ENCODE results near the gene TEAD1. TPM values are rescaled to one million over a fixed set of nuclear protein-coding genes. Genes with fewer than 3 reads are reported as not detected.

The TEAD1 gene
- total and polyA plus RNA-seq, 3 experiments from 2014 or later: 0.59 to 0.89 TPM; not detected in 1

GRCh38 chr11:12770435-12770834, 96.2 kb downstream of the TEAD1 start:
- DNase-seq: no peak
- H3K36me3 Mint-ChIP-seq: no peaks in the 10 kb centered on the region
- ChIA-PET POLR2A (no interaction called here), CTCF (no interaction called here)
- Histone ChIP-seq H3K4me1 (ENCODE audit: insufficient read depth, low read length) (no peaks in the 10 kb centered on the region), H3K4me3 (ENCODE audit: low read length) (no peak overlapping the region), H3K9me3 (ENCODE audit: low read length) (no peaks in the 10 kb centered on the region), H3K36me3 (ENCODE audit: insufficient read depth, low read length) (no peaks in the 10 kb centered on the region), H3K27ac (ENCODE audit: low read depth, low read length) (no peak overlapping the region), H3K27me3 (ENCODE audit: insufficient read depth, low read length, poor library complexity, severe bottlenecking) (no peaks in the 10 kb centered on the region)
- H3K27me3 Mint-ChIP-seq: peaks cover 8 to 21% of the 10 kb centered on the region in 2 donors
- peaks cover 0 to 2% (median 0%) of the 10 kb centered on the region in 3 donors for H3K4me1 Mint-ChIP-seq
- no peak overlapping the region for H3K4me3 Mint-ChIP-seq
- no peak overlapping the region for H3K27ac Mint-ChIP-seq
- no peaks in the 10 kb centered on the region for H3K9me3 Mint-ChIP-seq

- no peak overlapping the region for H3K27ac ChIP-seq (ENCODE audit: low read depth, low read length)
- no peak for DNase-seq
- H3K4me3 ChIP-seq (ENCODE audit: low read length): no peak overlapping the region
- ChIA-PET CTCF (no interaction called here), POLR2A (no interaction called here)
- no peaks in the 10 kb centered on the region for H3K4me1 ChIP-seq (ENCODE audit: insufficient read depth, low read length)
- Mint-ChIP-seq H3K27ac (no peak overlapping the region), H3K4me1 (peaks cover 0 to 2% (median 0%) of the 10 kb centered on the region in 3 donors), H3K27me3 (peaks cover 12 to 23% of the 10 kb centered on the region in 2 donors), H3K36me3 (no peaks in the 10 kb centered on the region), H3K4me3 (no peak overlapping the region), H3K9me3 (no peaks in the 10 kb centered on the region)
- H3K9me3 ChIP-seq (ENCODE audit: low read length): no peaks in the 10 kb centered on the region
- no peaks in the 10 kb centered on the region for H3K36me3 ChIP-seq (ENCODE audit: insufficient read depth, low read length)
- H3K27me3 ChIP-seq (ENCODE audit: insufficient read depth, low read length, poor library complexity, severe bottlenecking): no peaks in the 10 kb centered on the region
Measured at GRCh38 chr11:12770966-12771597, 96.9 kb downstream of the TEAD1 start.

DNA sequence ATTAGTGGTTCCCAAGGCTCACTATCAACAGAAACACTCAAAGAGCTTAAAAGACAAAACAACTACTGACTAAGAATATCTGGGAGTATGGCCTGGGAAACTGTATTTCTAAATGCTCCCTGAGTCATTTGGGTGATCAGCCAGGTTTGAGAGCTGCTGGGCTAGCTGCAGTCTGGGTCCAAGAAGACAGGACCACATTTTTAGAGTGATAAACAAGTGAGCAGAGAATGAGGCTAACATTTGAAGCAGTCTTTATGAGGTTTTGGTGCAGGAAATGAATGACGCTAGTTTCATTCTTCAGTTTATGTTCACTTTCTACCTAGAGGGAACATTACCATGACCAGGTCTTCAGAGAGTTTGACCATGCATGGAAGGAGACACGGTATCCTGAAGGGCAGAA, 97.7 kb downstream of the TEAD1 start:
- Histone ChIP-seq H3K27me3 (ENCODE audit: insufficient read depth, low read length, poor library complexity, severe bottlenecking) (no peaks in the 10 kb centered on the region), H3K4me3 (ENCODE audit: low read length) (no peak overlapping the region), H3K4me1 (ENCODE audit: insufficient read depth, low read length) (no peaks in the 10 kb centered on the region), H3K27ac (ENCODE audit: low read depth, low read length) (no peak overlapping the region), H3K9me3 (ENCODE audit: low read length) (no peaks in the 10 kb centered on the region), H3K36me3 (ENCODE audit: insufficient read depth, low read length) (no peaks in the 10 kb centered on the region)
- POLR2A ChIA-PET: no interaction called here
- CTCF ChIA-PET: no interaction called here
- no peak overlapping the region for H3K4me3 Mint-ChIP-seq
- no peaks in the 10 kb centered on the region for H3K36me3 Mint-ChIP-seq
- peaks cover 0 to 2% (median 0%) of the 10 kb centered on the region in 3 donors for H3K4me1 Mint-ChIP-seq
- H3K27ac Mint-ChIP-seq: no peak overlapping the region
- no peak for DNase-seq
- no peaks in the 10 kb centered on the region for H3K9me3 Mint-ChIP-seq
- H3K27me3 Mint-ChIP-seq: peaks cover 12 to 20% of the 10 kb centered on the region in 2 donors

- peaks cover 12 to 21% of the 10 kb centered on the region in 2 donors for H3K27me3 Mint-ChIP-seq
- no peak overlapping the region for H3K27ac Mint-ChIP-seq
- H3K4me3 Mint-ChIP-seq: no peak overlapping the region
- no peaks in the 10 kb centered on the region for H3K27me3 ChIP-seq (ENCODE audit: insufficient read depth, low read length, poor library complexity, severe bottlenecking)
- ChIA-PET CTCF (no interaction called here), POLR2A (no interaction called here)
- H3K4me1 Mint-ChIP-seq: peaks cover 0 to 2% (median 0%) of the 10 kb centered on the region in 3 donors
- no peak overlapping the region for H3K27ac ChIP-seq (ENCODE audit: low read depth, low read length)
- no peaks in the 10 kb centered on the region for H3K4me1 ChIP-seq (ENCODE audit: insufficient read depth, low read length)
- H3K4me3 ChIP-seq (ENCODE audit: low read length): no peak overlapping the region
- no peaks in the 10 kb centered on the region for H3K9me3 ChIP-seq (ENCODE audit: low read length)
- no peaks in the 10 kb centered on the region for H3K9me3 Mint-ChIP-seq
- no peaks in the 10 kb centered on the region for H3K36me3 ChIP-seq (ENCODE audit: insufficient read depth, low read length)
- no peak for DNase-seq
- no peaks in the 10 kb centered on the region for H3K36me3 Mint-ChIP-seq
Measured at GRCh38 chr11:12772324-12772723, 98.1 kb downstream of the TEAD1 start.

GRCh38 chr11:12773591-12773990, 99.4 kb downstream of the TEAD1 start:
- CTCF ChIA-PET: no interaction called here

DNA sequence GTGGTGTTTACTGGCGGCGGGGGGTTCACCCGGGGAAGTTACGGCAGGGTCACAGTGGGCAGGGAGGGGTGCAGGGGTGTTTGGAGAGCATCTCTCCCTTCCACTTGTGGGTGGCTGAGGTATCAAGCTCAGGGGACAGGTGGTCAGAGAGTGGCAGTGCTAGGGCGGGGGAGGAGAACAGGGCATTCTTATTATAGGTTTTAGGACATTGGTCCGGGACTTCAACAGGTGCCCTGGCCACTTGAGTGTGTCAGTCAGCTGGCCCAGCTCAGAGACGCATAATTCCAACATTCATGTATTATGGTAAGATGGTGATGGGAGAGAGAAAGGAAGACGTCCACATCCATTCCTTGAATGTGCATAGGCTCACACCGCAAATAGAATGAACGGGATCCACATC, 101.7 kb downstream of the TEAD1 start:
- Mint-ChIP-seq H3K27ac (no peak overlapping the region), H3K9me3 (no peaks in the 10 kb centered on the region), H3K36me3 (no peaks in the 10 kb centered on the region), H3K27me3 (peaks cover 9 to 27% of the 10 kb centered on the region in 2 donors), H3K4me3 (no peak overlapping the region), H3K4me1 (peaks cover 0 to 2% (median 0%) of the 10 kb centered on the region in 3 donors)
- Histone ChIP-seq H3K4me1 (ENCODE audit: insufficient read depth, low read length) (no peaks in the 10 kb centered on the region), H3K27me3 (ENCODE audit: insufficient read depth, low read length, poor library complexity, severe bottlenecking) (no peaks in the 10 kb centered on the region), H3K27ac (ENCODE audit: low read depth, low read length) (no peak overlapping the region), H3K36me3 (ENCODE audit: insufficient read depth, low read length) (no peaks in the 10 kb centered on the region), H3K4me3 (ENCODE audit: low read length) (no peak overlapping the region), H3K9me3 (ENCODE audit: low read length) (no peaks in the 10 kb centered on the region)
- no peak for DNase-seq
- ChIA-PET CTCF (no interaction called here), POLR2A (no interaction called here)

More at GRCh38 chr11:12773591-12773990, 99.4 kb downstream of the TEAD1 start:
- DNase-seq: no peak
- Mint-ChIP-seq H3K4me1 (peaks cover 0 to 2% (median 0%) of the 10 kb centered on the region in 3 donors), H3K27me3 (peaks cover 7 to 19% of the 10 kb centered on the region in 2 donors), H3K36me3 (no peaks in the 10 kb centered on the region), H3K4me3 (no peak overlapping the region), H3K9me3 (no peaks in the 10 kb centered on the region), H3K27ac (no peak overlapping the region)
- Histone ChIP-seq H3K4me3 (ENCODE audit: low read length) (no peak overlapping the region), H3K27me3 (ENCODE audit: insufficient read depth, low read length, poor library complexity, severe bottlenecking) (no peaks in the 10 kb centered on the region), H3K9me3 (ENCODE audit: low read length) (no peaks in the 10 kb centered on the region), H3K27ac (ENCODE audit: low read depth, low read length) (no peak overlapping the region), H3K4me1 (ENCODE audit: insufficient read depth, low read length) (no peaks in the 10 kb centered on the region), H3K36me3 (ENCODE audit: insufficient read depth, low read length) (no peaks in the 10 kb centered on the region)
- POLR2A ChIA-PET: no interaction called here

DNA sequence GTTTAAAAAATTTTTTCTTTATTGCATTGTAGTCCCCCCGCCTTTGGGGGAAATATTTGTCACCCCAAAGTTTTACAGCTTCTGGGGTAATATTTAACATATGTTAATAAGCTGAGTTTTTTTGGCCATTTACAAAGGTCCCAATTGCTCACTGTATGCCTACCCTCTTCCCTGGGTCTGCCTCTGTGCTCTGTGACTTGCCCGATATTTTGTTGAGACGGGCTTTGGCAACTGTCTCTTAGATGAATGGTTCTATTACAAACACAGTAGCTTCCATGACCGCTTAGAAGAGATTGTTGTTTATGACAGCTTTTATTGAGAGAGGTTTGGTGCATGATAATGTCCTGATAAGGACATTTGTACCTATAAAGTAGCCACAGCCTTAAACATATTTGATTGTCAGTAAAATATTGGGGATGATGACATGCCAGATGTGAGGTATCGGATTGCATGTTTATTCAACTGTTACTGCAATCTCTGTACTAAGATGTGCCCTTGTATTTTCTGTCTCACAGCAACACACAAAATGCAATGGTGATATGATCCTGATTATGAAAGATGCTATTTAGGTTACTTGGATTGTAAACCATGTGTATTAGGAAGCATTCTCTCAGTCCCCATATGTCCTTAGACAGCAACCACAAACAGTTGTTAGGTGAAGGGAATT, 103.1 kb downstream of the TEAD1 start:
- Mint-ChIP-seq H3K4me1 (no peaks in the 10 kb centered on the region), H3K4me3 (no peak overlapping the region), H3K36me3 (no peaks in the 10 kb centered on the region), H3K9me3 (no peaks in the 10 kb centered on the region), H3K27me3 (peaks cover 8 to 30% of the 10 kb centered on the region in 2 donors), H3K27ac (no peak overlapping the region)
- Histone ChIP-seq H3K27me3 (ENCODE audit: insufficient read depth, low read length, poor library complexity, severe bottlenecking) (no peaks in the 10 kb centered on the region), H3K4me3 (ENCODE audit: low read length) (no peak overlapping the region), H3K4me1 (ENCODE audit: insufficient read depth, low read length) (no peaks in the 10 kb centered on the region), H3K9me3 (ENCODE audit: low read length) (no peaks in the 10 kb centered on the region), H3K27ac (ENCODE audit: low read depth, low read length) (no peak overlapping the region), H3K36me3 (ENCODE audit: insufficient read depth, low read length) (no peaks in the 10 kb centered on the region)
- ChIA-PET CTCF (no interaction called here), POLR2A (no interaction called here)
- no peak for DNase-seq

DNA sequence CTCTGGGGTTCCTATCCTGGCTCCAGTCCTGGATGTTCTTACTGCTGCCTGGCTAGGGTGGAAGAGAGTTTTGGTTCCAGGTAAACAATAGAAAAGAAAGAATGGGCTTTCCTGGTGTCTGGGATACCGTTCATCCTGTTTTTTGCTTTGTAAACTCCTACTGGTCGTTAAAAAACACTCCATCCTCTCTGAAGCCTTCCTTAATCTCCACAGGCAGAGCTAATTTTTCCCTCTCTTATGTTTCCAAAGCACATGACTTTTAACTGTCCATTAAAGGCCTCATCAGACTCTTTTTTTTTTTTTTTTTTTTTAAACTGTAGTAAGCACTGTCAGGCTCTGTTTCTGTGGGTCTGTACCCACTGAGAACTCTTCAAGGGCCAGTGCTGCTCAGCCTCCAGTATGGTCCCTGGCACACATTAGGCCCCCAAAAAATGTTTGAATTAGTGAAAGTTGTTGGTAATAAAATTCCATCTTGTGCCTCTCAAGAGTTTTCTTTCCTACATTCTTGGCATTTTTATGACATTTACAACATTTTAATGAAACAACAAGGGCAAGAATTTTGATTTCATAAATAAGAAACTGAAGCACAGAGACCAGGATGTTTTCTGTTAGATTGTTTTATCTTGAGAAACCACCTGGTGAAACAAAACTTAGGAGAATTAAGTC, 104.2 kb downstream of the TEAD1 start:
- Histone ChIP-seq H3K4me3 (ENCODE audit: low read length) (no peak overlapping the region), H3K27me3 (ENCODE audit: insufficient read depth, low read length, poor library complexity, severe bottlenecking) (no peaks in the 10 kb centered on the region), H3K9me3 (ENCODE audit: low read length) (no peaks in the 10 kb centered on the region), H3K4me1 (ENCODE audit: insufficient read depth, low read length) (no peaks in the 10 kb centered on the region), H3K36me3 (ENCODE audit: insufficient read depth, low read length) (no peaks in the 10 kb centered on the region), H3K27ac (ENCODE audit: low read depth, low read length) (no peak overlapping the region)
- peaks cover 8 to 33% of the 10 kb centered on the region in 2 donors for H3K27me3 Mint-ChIP-seq
- POLR2A ChIA-PET: no interaction called here
- H3K4me1 Mint-ChIP-seq: no peaks in the 10 kb centered on the region
- no peaks in the 10 kb centered on the region for H3K9me3 Mint-ChIP-seq
- no peak for DNase-seq
- H3K27ac Mint-ChIP-seq: no peak overlapping the region
- H3K36me3 Mint-ChIP-seq: no peaks in the 10 kb centered on the region
- CTCF ChIA-PET: no interaction called here
- no peak overlapping the region for H3K4me3 Mint-ChIP-seq
